Cardiac muscle cell (in vitro differentiated cells and primary cell): Measurements from ENCODE around the gene WFDC2. TPM values are rescaled to one million over a fixed set of nuclear protein-coding genes. Genes with fewer than 3 reads are reported as not detected.

Source experiments
- DNase-seq, 2 donors: peaks; one replicate each; pipeline versions ENCODE4 v3.0.0 to v3.0.0-alpha.2; 2010 to 2017; ENCODE audit warnings: low read depth in 1 of 2, low spot score in 1 of 2
- H3K27ac ChIP-seq: fragments of 200-600 bp; sonication (generic); 2 replicates; pipeline ENCODE4 v1.5.1; 2016
- H3K27me3 ChIP-seq: fragments of 200-600 bp; sonication (generic); 2 replicates; pipeline ENCODE4 v1.6.0; 2016; ENCODE audit warnings: control low read depth
- H3K36me3 ChIP-seq: fragments of 200-600 bp; sonication (generic); 2 replicates; pipeline ENCODE4 v1.5.1; 2016; ENCODE audit warnings: control low read depth
- H3K4me1 ChIP-seq: fragments of 200-600 bp; sonication (generic); 2 replicates; pipeline ENCODE4 v1.8.1; 2017; ENCODE audit warnings: low read depth, mild to moderate bottlenecking, mixed run types
- H3K4me3 ChIP-seq: fragments of 200-600 bp; sonication (generic); 2 replicates; pipeline ENCODE4 v1.5.1; 2016; ENCODE audit warnings: mild to moderate bottlenecking
- H3K9me3 ChIP-seq: fragments of 200-600 bp; sonication (generic); 2 replicates; pipeline ENCODE4 v1.5.1; 2017; ENCODE audit warnings: low read depth, mild to moderate bottlenecking, control low read depth
- CTCF ChIP-seq: IDR thresholded peaks from 2 replicates; pipeline ENCODE4 v1.5.1; 2012; ENCODE audit warnings: low read depth, mild to moderate bottlenecking, low read length
- polyA plus RNA-seq: library from polyadenylated mRNA; unstranded; fragments of >200 nt; fragmentation: Nextera tagmentation; extraction: Ambion mirVana; gene quantifications from 2 replicates; pipeline ENCODE4 v1.2.1, GENCODE V29; 2016
- total RNA-seq: library from RNA; depleted of rRNA; stranded (reverse); fragments of >200 nt; gene quantifications from 2 replicates; pipeline ENCODE4 v1.2.3, GENCODE V29; 2016

The WFDC2 gene
- total and polyA plus RNA-seq, 2 experiments from 2014 or later: 0.95 to 7.5 TPM

- no peak for TF ChIP-seq CTCF
- no peaks in the 10 kb centered on the region for H3K27me3 ChIP-seq
These were observed 16.5 kb upstream of the WFDC2 start for GRCh38 chr20:45452772-45453691.

GRCh38 chr20:45456632-45457031 lies 12.9 kb upstream of the WFDC2 start:
- no peak overlapping the region for H3K27ac ChIP-seq
- H3K4me3 ChIP-seq: no peak overlapping the region
- peak; percentile 15 for TF ChIP-seq CTCF
- H3K36me3 ChIP-seq: no peaks in the 10 kb centered on the region
- no peaks in the 10 kb centered on the region for H3K27me3 ChIP-seq
- DNase-seq: peak; percentile 17 to 58
- no peaks in the 10 kb centered on the region for H3K9me3 ChIP-seq
- no peaks in the 10 kb centered on the region for H3K4me1 ChIP-seq

More at GRCh38 chr20:45452772-45453691, 16.5 kb upstream of the WFDC2 start:
- Histone ChIP-seq H3K4me1 (no peaks in the 10 kb centered on the region), H3K36me3 (no peaks in the 10 kb centered on the region), H3K27ac (no peak overlapping the region), H3K4me3 (no peak overlapping the region), H3K9me3 (no peaks in the 10 kb centered on the region)
- no peak for DNase-seq

GRCh38 chr20:45459606-45460005 lies 9.9 kb upstream of the WFDC2 start:
- TF ChIP-seq CTCF: peak; percentile 20
- H3K36me3 ChIP-seq: no peaks in the 10 kb centered on the region
- H3K9me3 ChIP-seq: no peaks in the 10 kb centered on the region
- DNase-seq: no peak
- no peak overlapping the region for H3K4me3 ChIP-seq
- H3K27me3 ChIP-seq: peaks cover 3% of the 10 kb centered on the region
- H3K27ac ChIP-seq: no peak overlapping the region
- H3K4me1 ChIP-seq: no peaks in the 10 kb centered on the region

GRCh38 chr20:45461225-45461624 lies 8.3 kb upstream of the WFDC2 start:
- Histone ChIP-seq H3K27me3 (peaks cover 11% of the 10 kb centered on the region), H3K9me3 (no peaks in the 10 kb centered on the region), H3K4me3 (no peak overlapping the region), H3K36me3 (no peaks in the 10 kb centered on the region), H3K4me1 (no peaks in the 10 kb centered on the region), H3K27ac (no peak overlapping the region)
- DNase-seq: no peak
- no peak for TF ChIP-seq CTCF

- H3K4me3 ChIP-seq: no peak overlapping the region
- H3K27ac ChIP-seq: no peak overlapping the region
- H3K27me3 ChIP-seq: peaks cover 11% of the 10 kb centered on the region
- H3K9me3 ChIP-seq: no peaks in the 10 kb centered on the region
- DNase-seq: no peak
- TF ChIP-seq CTCF: no peak
- no peaks in the 10 kb centered on the region for H3K36me3 ChIP-seq
- H3K4me1 ChIP-seq: no peaks in the 10 kb centered on the region
These were observed 6.6 kb upstream of the WFDC2 start for GRCh38 chr20:45462711-45463509.
